Measurements from ENCODE around the gene AIRE. TPM values are rescaled to one million over a fixed set of nuclear protein-coding genes. Genes with fewer than 3 reads are reported as not detected.
"Not testable (repeated sequence)": the region's sequence is repeated elsewhere in the genome, so short reads cannot be mapped to it uniquely, and the experiment has no call there.

Gene AIRE
- total RNA-seq, 4 donors from 2014 or later, result 0.21 TPM; not detected in 3

GRCh38 chr21:44300262-44300959, 14.7 kb downstream of the AIRE start:
- Histone ChIP-seq H3K9me3 (no peaks in the 10 kb centered on the region), H3K4me3 (peak overlapping the region; percentile 57 to 85), H3K27ac (peak overlapping the region; percentile 89), H3K36me3 (no peaks in the 10 kb centered on the region), H3K4me1 (peaks cover 0 to 11% of the 10 kb centered on the region in 2 donors), H3K27me3 (no peaks in the 10 kb centered on the region)
- intact Hi-C loops (cut with DNase I; ENCODE audit: low total_unique reads), result no loop called here
- DNase-seq, result peak; percentile 63 to 70
- TF ChIP-seq, protein P1, sequence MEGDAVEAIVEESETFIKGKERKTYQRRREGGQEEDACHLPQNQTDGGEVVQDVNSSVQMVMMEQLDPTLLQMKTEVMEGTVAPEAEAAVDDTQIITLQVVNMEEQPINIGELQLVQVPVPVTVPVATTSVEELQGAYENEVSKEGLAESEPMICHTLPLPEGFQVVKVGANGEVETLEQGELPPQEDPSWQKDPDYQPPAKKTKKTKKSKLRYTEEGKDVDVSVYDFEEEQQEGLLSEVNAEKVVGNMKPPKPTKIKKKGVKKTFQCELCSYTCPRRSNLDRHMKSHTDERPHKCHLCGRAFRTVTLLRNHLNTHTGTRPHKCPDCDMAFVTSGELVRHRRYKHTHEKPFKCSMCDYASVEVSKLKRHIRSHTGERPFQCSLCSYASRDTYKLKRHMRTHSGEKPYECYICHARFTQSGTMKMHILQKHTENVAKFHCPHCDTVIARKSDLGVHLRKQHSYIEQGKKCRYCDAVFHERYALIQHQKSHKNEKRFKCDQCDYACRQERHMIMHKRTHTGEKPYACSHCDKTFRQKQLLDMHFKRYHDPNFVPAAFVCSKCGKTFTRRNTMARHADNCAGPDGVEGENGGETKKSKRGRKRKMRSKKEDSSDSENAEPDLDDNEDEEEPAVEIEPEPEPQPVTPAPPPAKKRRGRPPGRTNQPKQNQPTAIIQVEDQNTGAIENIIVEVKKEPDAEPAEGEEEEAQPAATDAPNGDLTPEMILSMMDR (IDR thresholded peaks at IDR 0.05), result no peak
- peak; percentile 30 to 51 for TF ChIP-seq POLR2A (IDR thresholded peaks at IDR 0.05)

GRCh38 chr21:44301141-44301540, 15.5 kb downstream of the AIRE start:
- Histone ChIP-seq H3K4me3 (peak overlapping the region; percentile 57 to 85), H3K27me3 (no peaks in the 10 kb centered on the region), H3K4me1 (peaks cover 0 to 11% of the 10 kb centered on the region in 2 donors), H3K9me3 (no peaks in the 10 kb centered on the region), H3K36me3 (no peaks in the 10 kb centered on the region), H3K27ac (peak overlapping the region; percentile 33 to 89)
- TF ChIP-seq, protein P1 (IDR thresholded peaks at IDR 0.05), result no peak
- TF ChIP-seq POLR2A (IDR thresholded peaks at IDR 0.05), result no peak
- no peak for DNase-seq
- intact Hi-C loops (cut with DNase I; ENCODE audit: low total_unique reads), result no loop called here

GRCh38 chr21:44301961-44302406, 16.3 kb downstream of the AIRE start:
- Histone ChIP-seq H3K36me3 (no peaks in the 10 kb centered on the region), H3K27me3 (no peaks in the 10 kb centered on the region), H3K27ac (no peak overlapping the region), H3K9me3 (no peaks in the 10 kb centered on the region), H3K4me3 (no peak overlapping the region), H3K4me1 (peaks cover 0 to 11% of the 10 kb centered on the region in 2 donors)
- intact Hi-C loops (cut with DNase I; ENCODE audit: low total_unique reads), result no loop called here
- TF ChIP-seq, protein P1 (IDR thresholded peaks at IDR 0.05), result no peak
- no peak for TF ChIP-seq POLR2A (IDR thresholded peaks at IDR 0.05)
- DNase-seq, result no peak

- DNase-seq; H3K36me3 ChIP-seq; H3K4me3 ChIP-seq; H3K27me3 ChIP-seq; H3K27ac ChIP-seq; intact Hi-C loops (cut with DNase I; ENCODE audit: low total_unique reads); H3K9me3 ChIP-seq: not testable (repeated sequence)
- H3K4me1 ChIP-seq, result peaks cover 0 to 11% of the 10 kb centered on the region in 2 donors
These were observed 17.1 kb downstream of the AIRE start for GRCh38 chr21:44302573-44303401.

- intact Hi-C loops (cut with DNase I; ENCODE audit: low total_unique reads), result no loop called here
- Histone ChIP-seq H3K4me1 (peaks cover 0 to 11% of the 10 kb centered on the region in 2 donors), H3K9me3 (no peaks in the 10 kb centered on the region), H3K4me3 (no peak overlapping the region), H3K27ac (no peak overlapping the region), H3K36me3 (no peaks in the 10 kb centered on the region), H3K27me3 (no peaks in the 10 kb centered on the region)
- no peak for TF ChIP-seq POLR2A (IDR thresholded peaks at IDR 0.05)
- TF ChIP-seq, protein P1 (IDR thresholded peaks at IDR 0.05), result no peak
- DNase-seq, result no peak
These were observed 17.9 kb downstream of the AIRE start for GRCh38 chr21:44303490-44303981.

Measured in uterus (tissue), 4 donors.